Measurements from ENCODE around the gene METRN.

DNA sequence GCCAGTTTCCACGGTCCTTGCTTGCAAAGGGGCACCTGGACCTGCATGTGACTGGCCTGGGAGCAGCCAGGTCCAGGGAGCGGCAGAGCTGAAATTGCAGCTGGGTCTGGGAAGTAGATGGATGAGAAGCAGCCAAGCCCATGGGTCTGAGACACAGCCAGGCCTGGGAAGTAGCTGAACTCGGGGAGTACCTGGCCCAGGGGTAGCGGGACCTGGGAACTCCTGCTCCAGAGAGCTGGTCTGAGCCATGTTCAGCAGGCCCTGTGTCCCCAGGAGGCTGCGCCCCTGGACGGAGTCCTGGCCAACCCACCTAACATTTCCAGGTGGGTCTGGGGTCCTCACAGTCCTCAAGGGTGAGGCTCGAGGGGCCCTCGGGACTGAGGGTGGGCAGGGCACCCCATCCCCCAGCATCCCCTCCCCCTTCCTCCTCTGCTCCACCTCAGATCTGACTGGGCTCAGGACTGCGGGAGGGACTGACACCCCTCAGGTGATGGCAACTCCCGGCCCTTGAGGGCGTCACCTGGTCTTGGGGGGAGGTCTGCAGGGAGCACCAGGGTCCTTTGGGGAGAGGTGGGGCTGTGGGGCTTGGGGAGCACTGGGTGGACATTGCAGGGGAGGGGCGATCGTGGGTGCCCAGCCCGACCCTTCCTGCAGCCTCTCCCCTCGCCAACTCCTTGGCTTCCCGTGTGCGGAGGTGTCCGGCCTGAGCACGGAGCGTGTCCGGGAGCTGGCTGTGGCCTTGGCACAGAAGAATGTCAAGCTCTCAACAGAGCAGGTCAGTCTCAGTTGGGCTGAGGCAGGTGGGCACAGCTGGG, 48.7 kb downstream of the METRN start:
- TF ChIP-seq BACH2 (CRISPR knock-in tag; IDR thresholded peaks at IDR 0.05; ENCODE audit: borderline replicate concordance) (no peak), ZFP3 (CRISPR knock-in tag; IDR thresholded peaks at IDR 0.05) (no peak), ZNF565 (CRISPR knock-in tag; conservative IDR thresholded peaks at IDR 0.05; ENCODE audit: low read depth) (no peak)
